ENCODE measurements around the gene HSPE1. TPM values are rescaled to one million over a fixed set of nuclear protein-coding genes. Genes with fewer than 3 reads are reported as not detected.

Gene HSPE1
- total and polyA plus RNA-seq, 2 of the 8 experiments (the other 6 are each of a cell fraction or from before 2014, with no cell fraction given): 206 to 377 TPM

- TF ChIP-seq CHD7 (IDR thresholded peaks at IDR 0.05; ENCODE audit: insufficient replicate concordance, low read length) (no peak), RNF2 (IDR thresholded peaks at IDR 0.05; ENCODE audit: borderline replicate concordance, low read depth, low read length, missing control alignments, poor library complexity, severe bottlenecking) (no peak), GTF2F1 (IDR thresholded peaks at IDR 0.05; ENCODE audit: borderline replicate concordance, low read depth, low read length) (no peak), YY1 (IDR thresholded peaks at IDR 0.05; ENCODE audit: low read depth, low read length) (peak; percentile 77; the same call in 1 of the 2 replicates), TAF1 (IDR thresholded peaks at IDR 0.05; ENCODE audit: low read depth, low read length) (no peak; the same call in 1 of the 2 replicates), TBP (IDR thresholded peaks at IDR 0.05; ENCODE audit: low read depth, low read length) (peak; percentile 72), E2F6 (IDR thresholded peaks at IDR 0.05) (no peak), SIRT6 (IDR thresholded peaks at IDR 0.05; ENCODE audit: low read length) (no peak), HDAC2 (IDR thresholded peaks at IDR 0.05; ENCODE audit: borderline replicate concordance in 1 of 2, low read depth in 2 of 2, low read length in 2 of 2) (peak; percentile 62 to 79; a peak in 1 of 4 replicates)
Observed at GRCh38 chr2:197453123-197453913, 46.9 kb upstream of the HSPE1 start, which contains the start of gene COQ10B (continued).
